ENCODE results near the gene MYLK.

MYLK gene

DNA sequence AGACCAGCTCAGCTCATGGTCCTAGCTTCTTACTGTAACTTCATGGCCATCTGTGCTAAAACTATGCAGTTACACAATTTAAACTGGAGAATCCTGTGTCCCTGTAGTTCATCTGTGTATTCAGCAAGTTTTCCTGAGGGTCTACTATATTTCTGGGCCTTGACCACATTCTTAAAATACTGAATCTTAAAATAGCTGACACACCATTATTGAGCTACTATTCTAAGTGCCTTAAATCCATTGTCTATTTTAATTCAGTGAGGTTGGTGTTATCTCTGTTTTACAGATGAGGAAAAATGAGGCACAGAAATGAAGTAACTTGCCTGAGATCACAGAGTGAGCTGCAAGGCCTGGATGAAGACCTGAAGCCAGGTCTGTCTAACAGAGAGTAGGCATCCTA lies 22.0 kb downstream of the MYLK start:
- TF ChIP-seq, protein P1, sequence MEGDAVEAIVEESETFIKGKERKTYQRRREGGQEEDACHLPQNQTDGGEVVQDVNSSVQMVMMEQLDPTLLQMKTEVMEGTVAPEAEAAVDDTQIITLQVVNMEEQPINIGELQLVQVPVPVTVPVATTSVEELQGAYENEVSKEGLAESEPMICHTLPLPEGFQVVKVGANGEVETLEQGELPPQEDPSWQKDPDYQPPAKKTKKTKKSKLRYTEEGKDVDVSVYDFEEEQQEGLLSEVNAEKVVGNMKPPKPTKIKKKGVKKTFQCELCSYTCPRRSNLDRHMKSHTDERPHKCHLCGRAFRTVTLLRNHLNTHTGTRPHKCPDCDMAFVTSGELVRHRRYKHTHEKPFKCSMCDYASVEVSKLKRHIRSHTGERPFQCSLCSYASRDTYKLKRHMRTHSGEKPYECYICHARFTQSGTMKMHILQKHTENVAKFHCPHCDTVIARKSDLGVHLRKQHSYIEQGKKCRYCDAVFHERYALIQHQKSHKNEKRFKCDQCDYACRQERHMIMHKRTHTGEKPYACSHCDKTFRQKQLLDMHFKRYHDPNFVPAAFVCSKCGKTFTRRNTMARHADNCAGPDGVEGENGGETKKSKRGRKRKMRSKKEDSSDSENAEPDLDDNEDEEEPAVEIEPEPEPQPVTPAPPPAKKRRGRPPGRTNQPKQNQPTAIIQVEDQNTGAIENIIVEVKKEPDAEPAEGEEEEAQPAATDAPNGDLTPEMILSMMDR (conservative IDR thresholded peaks at IDR 0.05; ENCODE audit: control insufficient read depth, insufficient read depth, low read depth, low read length): no peak
- no peak for DNase-seq (ENCODE audit: low read depth)
- no peak overlapping the region for H3K4me3 ChIP-seq (ENCODE audit: control insufficient read depth, low read depth, low read length)

DNA sequence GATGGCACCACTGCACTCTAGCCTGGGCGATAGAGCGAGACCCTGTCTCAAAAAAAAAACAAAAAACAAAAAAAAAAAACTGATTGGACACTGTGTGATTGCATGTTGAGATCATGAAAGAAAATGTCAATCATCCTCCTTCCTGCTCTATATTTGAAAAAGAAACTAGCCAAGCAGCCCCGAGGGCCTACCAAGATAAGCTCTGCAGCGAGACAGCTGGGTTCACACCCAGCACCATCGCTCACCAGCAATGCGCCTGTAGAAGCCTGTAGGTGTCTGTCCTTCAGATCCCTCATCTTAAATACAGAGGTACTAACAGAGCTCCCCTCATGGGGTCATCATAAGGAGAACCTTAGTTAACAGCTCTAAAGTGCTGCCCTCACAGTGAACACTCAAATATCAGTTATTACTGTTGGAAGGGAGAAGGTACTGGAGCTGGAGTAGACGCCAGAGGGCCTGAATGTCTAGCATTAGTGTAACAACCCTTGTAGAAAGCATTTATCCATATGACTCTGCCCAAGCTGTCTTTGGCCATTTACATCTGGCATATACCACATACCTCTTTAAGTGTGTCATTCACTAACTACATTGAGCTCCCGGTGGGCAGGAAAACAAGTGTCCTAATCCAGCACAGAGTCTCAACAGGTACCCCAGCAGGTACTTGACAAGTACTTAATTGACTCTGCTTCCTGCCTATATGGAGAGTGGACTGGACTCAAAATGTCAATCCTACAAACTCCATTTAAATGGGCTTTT lies 22.9 kb downstream of the MYLK start:
- TF ChIP-seq, protein P1 (conservative IDR thresholded peaks at IDR 0.05; ENCODE audit: control insufficient read depth, insufficient read depth, low read depth, low read length): no peak
- H3K4me3 ChIP-seq (ENCODE audit: control insufficient read depth, low read depth, low read length): no peak overlapping the region
- no peak for DNase-seq (ENCODE audit: low read depth)

DNA sequence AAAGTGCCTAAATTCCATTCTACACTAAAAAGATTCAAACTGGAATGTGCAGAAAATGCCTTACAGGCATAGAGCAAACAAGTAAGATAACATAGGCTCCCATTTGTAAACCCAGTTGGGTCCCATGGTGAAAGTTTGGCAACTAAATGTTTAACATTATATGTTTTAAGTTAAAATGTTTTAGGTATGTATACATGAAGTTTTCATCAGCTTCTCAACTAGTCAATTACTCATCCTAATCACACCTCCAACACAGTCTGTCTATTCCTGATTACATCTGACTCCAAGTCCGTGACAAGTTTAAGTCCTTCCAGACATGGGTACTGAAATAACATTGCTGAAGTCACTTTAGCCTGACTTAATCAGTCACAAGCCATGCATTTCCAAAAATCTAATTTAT lies 25.0 kb downstream of the MYLK start:
- no peak for DNase-seq (ENCODE audit: low read depth)
- no peak overlapping the region for H3K4me3 ChIP-seq (ENCODE audit: control insufficient read depth, low read depth, low read length)
- TF ChIP-seq, protein P1 (conservative IDR thresholded peaks at IDR 0.05; ENCODE audit: control insufficient read depth, insufficient read depth, low read depth, low read length): no peak

DNA sequence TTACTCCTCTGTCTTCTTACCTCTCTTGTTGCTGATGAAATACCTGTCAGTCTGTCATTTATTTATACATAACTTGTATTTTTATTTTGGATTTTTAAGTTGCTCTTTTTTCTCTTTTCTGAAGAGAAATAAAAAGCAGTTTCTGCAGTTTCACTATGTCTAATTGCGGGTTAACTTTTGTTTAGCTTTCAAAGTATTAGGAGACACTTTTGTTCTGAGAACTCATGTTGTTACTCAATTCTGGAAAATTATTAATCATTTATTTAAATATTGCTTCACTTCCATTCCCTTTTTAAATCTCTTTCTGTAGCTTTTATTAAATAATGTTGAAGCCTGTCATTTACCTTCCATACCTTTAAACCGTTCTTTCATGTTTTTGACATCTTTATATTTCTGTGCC lies 29.2 kb downstream of the MYLK start:
- H3K4me3 ChIP-seq (ENCODE audit: control insufficient read depth, low read depth, low read length): no peak overlapping the region
- DNase-seq (ENCODE audit: low read depth): no peak
- TF ChIP-seq, protein P1 (conservative IDR thresholded peaks at IDR 0.05; ENCODE audit: control insufficient read depth, insufficient read depth, low read depth, low read length): no peak

DNA sequence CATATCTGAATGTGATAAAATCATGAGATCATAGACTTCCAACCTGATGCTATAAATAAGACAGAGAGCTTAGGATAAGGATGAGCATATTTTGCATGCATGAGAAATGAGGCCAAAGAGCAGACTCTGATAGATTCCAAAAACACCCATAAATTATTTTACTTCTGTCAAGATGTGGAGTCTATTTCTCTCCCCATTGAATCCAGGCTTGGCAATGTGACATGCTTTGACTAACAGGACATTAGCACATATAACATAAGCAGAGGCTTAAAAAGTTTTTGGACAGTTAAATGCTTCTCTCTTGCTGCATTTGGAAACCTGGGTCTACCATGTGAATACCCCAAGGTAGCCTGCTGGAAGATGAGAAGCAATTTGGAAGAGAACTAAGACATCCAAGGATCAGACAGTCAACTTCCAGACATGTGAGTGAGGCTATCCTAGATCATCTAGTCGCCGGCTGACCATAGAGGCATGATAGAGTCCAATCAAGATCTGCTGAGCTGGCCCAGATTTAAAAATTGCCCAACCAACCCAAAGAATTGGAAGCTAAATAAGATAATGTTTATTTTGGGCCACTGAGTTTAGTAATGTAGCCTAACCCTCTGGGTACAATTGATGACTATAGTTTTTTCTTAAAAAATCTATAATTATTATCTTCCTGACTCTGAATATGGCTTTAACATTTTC lies 30.3 kb downstream of the MYLK start:
- H3K4me3 ChIP-seq (ENCODE audit: control insufficient read depth, low read depth, low read length): no peak overlapping the region
- no peak for DNase-seq (ENCODE audit: low read depth)
- TF ChIP-seq, protein P1 (conservative IDR thresholded peaks at IDR 0.05; ENCODE audit: control insufficient read depth, insufficient read depth, low read depth, low read length): no peak

DNA sequence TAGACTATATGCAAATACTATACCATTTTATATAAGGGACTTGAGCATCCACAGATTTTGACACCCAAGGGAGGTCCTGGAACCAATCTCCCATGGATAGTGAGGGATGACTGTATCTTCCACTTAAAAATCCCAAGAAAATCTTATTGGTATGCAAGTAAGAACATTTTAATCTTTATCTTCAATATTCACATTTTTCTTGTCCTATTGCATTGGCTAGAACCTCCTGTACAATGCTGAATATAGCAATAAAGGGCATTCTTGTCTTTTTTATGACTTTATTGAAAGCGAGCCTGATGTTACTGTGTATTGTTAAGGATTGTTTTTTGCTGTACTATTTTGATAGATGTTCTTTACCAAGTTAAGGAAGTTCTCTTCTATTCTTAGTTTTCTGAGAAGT lies 36.9 kb downstream of the MYLK start:
- no peak for DNase-seq (ENCODE audit: low read depth)
- no peak overlapping the region for H3K4me3 ChIP-seq (ENCODE audit: control insufficient read depth, low read depth, low read length)
- TF ChIP-seq, protein P1 (conservative IDR thresholded peaks at IDR 0.05; ENCODE audit: control insufficient read depth, insufficient read depth, low read depth, low read length): no peak

Measured in fibroblast of mammary gland (primary cell).